ENCODE data around the gene HOATZ.

- TF ChIP-seq CTCF (IDR thresholded peaks at IDR 0.05) (no peak), POLR2A (IDR thresholded peaks at IDR 0.05) (no peak)
Observed at GRCh38 chr11:111561791-111562325, 47.3 kb downstream of the HOATZ start.

Data from gastroesophageal sphincter (tissue), 3 donors.